Central memory CD8-positive, alpha-beta T cell (primary cell): ENCODE data around the gene NIPSNAP2.
A peak's percentile ranks its signal among the peaks of the same experiment; 100 is the strongest.
"Not testable (repeated sequence)": the region's sequence is repeated elsewhere in the genome, so short reads cannot be mapped to it uniquely, and the experiment has no call there.

Source experiments
- ATAC-seq: fragments of 150-1000 bp; cut with Tn5 transposase; replicated peaks from 2 replicates; pipeline ENCODE4 v1.10.0; 2022; ENCODE audit warnings: mild to moderate bottlenecking, moderate FRiP score, moderate number of reproducible peaks; ENCODE audit not compliant: poor library complexity, severe bottlenecking; ENCODE audit errors: extremely low read depth
- DNase-seq, 2 donors: peaks; one replicate each; pipeline ENCODE4 v3.0.0; 2021; ENCODE audit warnings: low spot score in 2 of 2
- H3K27ac Mint-ChIP-seq: one replicate; pipeline ENCODE4 v1.8.0; 2022; ENCODE audit warnings: low read depth, mild to moderate bottlenecking, moderate library complexity, mixed read lengths
- H3K27me3 Mint-ChIP-seq: one replicate; pipeline ENCODE4 v1.8.0; 2022; ENCODE audit warnings: mixed read lengths
- H3K36me3 Mint-ChIP-seq: one replicate; pipeline ENCODE4 v1.8.0; 2022; ENCODE audit warnings: mild to moderate bottlenecking, moderate library complexity, mixed read lengths; ENCODE audit not compliant: insufficient read depth
- H3K4me1 Mint-ChIP-seq: one replicate; pipeline ENCODE4 v1.8.0; 2022; ENCODE audit warnings: mixed read lengths
- H3K4me3 Mint-ChIP-seq: one replicate; pipeline ENCODE4 v1.8.0; 2022; ENCODE audit warnings: mild to moderate bottlenecking, moderate library complexity, mixed read lengths
- H3K9me3 Mint-ChIP-seq: one replicate; pipeline ENCODE4 v1.8.0; 2022; ENCODE audit warnings: mixed read lengths

Gene NIPSNAP2

DNA sequence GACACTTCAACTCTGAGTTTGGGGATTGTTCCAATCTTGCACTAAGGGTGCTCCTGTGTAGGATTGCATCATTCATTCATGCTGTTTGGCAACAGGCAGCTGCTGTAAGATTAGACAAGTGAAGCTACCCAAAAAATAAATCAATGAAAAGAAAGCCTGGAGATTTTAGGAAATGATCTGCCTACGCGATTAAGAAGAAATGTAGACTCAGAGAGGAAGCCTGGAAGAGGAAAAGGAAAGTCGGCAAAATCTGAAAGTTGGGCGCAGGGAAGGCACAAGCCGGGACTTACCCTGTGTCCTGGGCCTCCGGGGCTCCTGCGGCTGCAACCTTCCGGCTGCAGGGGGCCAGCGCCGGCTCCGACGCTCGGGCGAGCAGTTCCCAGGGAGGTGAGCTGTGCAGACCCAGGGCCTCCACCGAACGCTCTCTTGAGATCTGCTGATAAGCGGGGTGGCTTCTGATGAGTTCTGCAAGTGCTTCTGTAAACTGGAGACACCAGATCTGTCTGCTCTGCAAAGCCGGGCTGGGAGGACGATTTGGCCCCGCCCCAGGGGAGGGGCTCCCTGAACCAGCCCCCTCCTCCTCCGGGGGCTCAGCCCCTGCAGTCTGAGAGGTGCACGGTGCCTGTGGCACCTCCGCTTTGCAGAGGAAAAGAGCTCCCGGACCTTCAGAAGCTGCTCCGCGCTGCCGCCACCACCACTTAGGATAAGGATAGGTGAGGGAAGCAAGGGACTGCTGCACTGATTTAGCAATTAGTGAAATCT is 69.5 kb downstream of the NIPSNAP2 start:
- Mint-ChIP-seq H3K27ac (peak overlapping the region; percentile 41), H3K27me3 (no peaks in the 10 kb centered on the region), H3K4me1 (peaks cover 15% of the 10 kb centered on the region), H3K9me3 (no peaks in the 10 kb centered on the region), H3K4me3 (peak overlapping the region; percentile 86), H3K36me3 (no peaks in the 10 kb centered on the region)
- DNase-seq (peak; percentile 37 to 42), ATAC-seq (peak; percentile 87)

- Mint-ChIP-seq H3K9me3 (no peaks in the 10 kb centered on the region), H3K4me3 (no peak overlapping the region), H3K36me3 (no peaks in the 10 kb centered on the region), H3K27me3 (no peaks in the 10 kb centered on the region), H3K27ac (no peak overlapping the region), H3K4me1 (no peaks in the 10 kb centered on the region)
- DNase-seq (no peak), ATAC-seq (no peak)
Measured at GRCh38 chr7:56040730-56041129, 76.3 kb downstream of the NIPSNAP2 start.

DNA sequence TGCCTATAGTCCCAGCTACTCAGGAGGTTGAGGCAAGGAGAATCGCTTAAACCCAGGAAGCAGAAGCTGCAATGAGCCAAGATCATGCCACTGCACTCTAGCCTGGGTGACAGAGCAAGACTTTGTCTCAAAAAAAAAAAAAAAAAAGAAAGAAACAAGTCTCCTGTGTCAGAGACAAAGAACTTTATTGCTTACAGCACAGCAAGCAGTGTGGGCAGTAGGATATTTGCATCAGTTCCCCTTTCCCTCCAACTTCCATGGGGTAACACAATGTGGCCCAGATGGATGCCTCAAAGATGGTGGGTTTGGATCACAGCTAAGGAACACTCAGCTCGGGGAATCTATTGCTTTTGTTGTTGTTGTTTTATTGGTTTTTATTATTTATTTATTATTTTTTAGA is 81.4 kb downstream of the NIPSNAP2 start:
- H3K27ac Mint-ChIP-seq, H3K4me3 Mint-ChIP-seq, DNase-seq, H3K9me3 Mint-ChIP-seq, H3K27me3 Mint-ChIP-seq, H3K4me1 Mint-ChIP-seq, H3K36me3 Mint-ChIP-seq, ATAC-seq: not testable (repeated sequence)

- peaks cover 4% of the 10 kb centered on the region for H3K36me3 Mint-ChIP-seq
- ATAC-seq (no peak), DNase-seq (no peak)
- no peaks in the 10 kb centered on the region for H3K27me3 Mint-ChIP-seq
- no peak overlapping the region for H3K4me3 Mint-ChIP-seq
- H3K9me3 Mint-ChIP-seq: no peaks in the 10 kb centered on the region
- peaks cover 12% of the 10 kb centered on the region for H3K4me1 Mint-ChIP-seq
- H3K27ac Mint-ChIP-seq: no peak overlapping the region
Measured at GRCh38 chr7:56046721-56047445, 82.5 kb downstream of the NIPSNAP2 start.

GRCh38 chr7:56047446-56048116 is 83.2 kb downstream of the NIPSNAP2 start:
- H3K9me3 Mint-ChIP-seq, H3K4me3 Mint-ChIP-seq, DNase-seq, H3K27ac Mint-ChIP-seq, H3K27me3 Mint-ChIP-seq, ATAC-seq, H3K36me3 Mint-ChIP-seq: not testable (repeated sequence)
- H3K4me1 Mint-ChIP-seq: peaks cover 12% of the 10 kb centered on the region

- no peak for ATAC-seq
Measured at GRCh38 chr7:56048245-56048644, 83.9 kb downstream of the NIPSNAP2 start.

GRCh38 chr7:56048763-56049162 is 84.4 kb downstream of the NIPSNAP2 start:
- ATAC-seq, H3K9me3 Mint-ChIP-seq, H3K27ac Mint-ChIP-seq, DNase-seq, H3K27me3 Mint-ChIP-seq, H3K4me3 Mint-ChIP-seq: not testable (repeated sequence)
- Mint-ChIP-seq H3K4me1 (peaks cover 18% of the 10 kb centered on the region), H3K36me3 (peaks cover 15% of the 10 kb centered on the region)

More at GRCh38 chr7:56048245-56048644, 83.9 kb downstream of the NIPSNAP2 start:
- Mint-ChIP-seq H3K9me3 (no peaks in the 10 kb centered on the region), H3K4me1 (peaks cover 17% of the 10 kb centered on the region), H3K27me3 (no peaks in the 10 kb centered on the region), H3K4me3 (no peak overlapping the region), H3K27ac (no peak overlapping the region), H3K36me3 (peaks cover 11% of the 10 kb centered on the region)
- no peak for DNase-seq
